PFSK-1 (cell line): ENCODE results near the gene RNF130.

Source experiments
- FOXP2 ChIP-seq: optimal IDR thresholded peaks from 2 replicates; pipeline ENCODE3; 2011; ENCODE audit warnings: borderline replicate concordance, control low read depth, inconsistent platforms; ENCODE audit not compliant: insufficient read depth; ENCODE audit errors: extremely low read length, extremely low read depth
- POLR2AphosphoS5 ChIP-seq: IDR thresholded peaks from 2 replicates; pipeline ENCODE4 v1.6.1; 2012; ENCODE audit warnings: low read depth, mild to moderate bottlenecking, control low read depth, low read length, moderate library complexity
- SIN3A ChIP-seq: IDR thresholded peaks from 2 replicates; pipeline ENCODE4 v1.6.1; 2012; ENCODE audit warnings: mild to moderate bottlenecking, low read length, moderate library complexity, borderline replicate concordance; ENCODE audit not compliant: insufficient read depth
- TAF1 ChIP-seq: IDR thresholded peaks from 2 replicates; pipeline ENCODE4 v1.6.1; 2012; ENCODE audit warnings: low read length, control low read depth, borderline replicate concordance; ENCODE audit not compliant: insufficient read depth
- TF ChIP-seq, protein P1 (sequence below), 2 experiments: IDR thresholded peaks; 2 replicates each; pipeline versions ENCODE4 v1.6.1 to v1.8.0; 2011 to 2012; ENCODE audit warnings: low read depth in 2 of 2, low read length in 2 of 2, control low read depth in 1 of 2, inconsistent platforms in 1 of 2, mild to moderate bottlenecking in 1 of 2, moderate library complexity in 1 of 2; ENCODE audit not compliant: insufficient read depth in 1 of 2

RNF130 gene

GRCh38 chr5:179974946-179975712 lies 96.4 kb downstream of the RNF130 start:
- TF ChIP-seq SIN3A (no peak), TAF1 (no peak), FOXP2 (no peak), POLR2AphosphoS5 (no peak)
- TF ChIP-seq, protein P1, sequence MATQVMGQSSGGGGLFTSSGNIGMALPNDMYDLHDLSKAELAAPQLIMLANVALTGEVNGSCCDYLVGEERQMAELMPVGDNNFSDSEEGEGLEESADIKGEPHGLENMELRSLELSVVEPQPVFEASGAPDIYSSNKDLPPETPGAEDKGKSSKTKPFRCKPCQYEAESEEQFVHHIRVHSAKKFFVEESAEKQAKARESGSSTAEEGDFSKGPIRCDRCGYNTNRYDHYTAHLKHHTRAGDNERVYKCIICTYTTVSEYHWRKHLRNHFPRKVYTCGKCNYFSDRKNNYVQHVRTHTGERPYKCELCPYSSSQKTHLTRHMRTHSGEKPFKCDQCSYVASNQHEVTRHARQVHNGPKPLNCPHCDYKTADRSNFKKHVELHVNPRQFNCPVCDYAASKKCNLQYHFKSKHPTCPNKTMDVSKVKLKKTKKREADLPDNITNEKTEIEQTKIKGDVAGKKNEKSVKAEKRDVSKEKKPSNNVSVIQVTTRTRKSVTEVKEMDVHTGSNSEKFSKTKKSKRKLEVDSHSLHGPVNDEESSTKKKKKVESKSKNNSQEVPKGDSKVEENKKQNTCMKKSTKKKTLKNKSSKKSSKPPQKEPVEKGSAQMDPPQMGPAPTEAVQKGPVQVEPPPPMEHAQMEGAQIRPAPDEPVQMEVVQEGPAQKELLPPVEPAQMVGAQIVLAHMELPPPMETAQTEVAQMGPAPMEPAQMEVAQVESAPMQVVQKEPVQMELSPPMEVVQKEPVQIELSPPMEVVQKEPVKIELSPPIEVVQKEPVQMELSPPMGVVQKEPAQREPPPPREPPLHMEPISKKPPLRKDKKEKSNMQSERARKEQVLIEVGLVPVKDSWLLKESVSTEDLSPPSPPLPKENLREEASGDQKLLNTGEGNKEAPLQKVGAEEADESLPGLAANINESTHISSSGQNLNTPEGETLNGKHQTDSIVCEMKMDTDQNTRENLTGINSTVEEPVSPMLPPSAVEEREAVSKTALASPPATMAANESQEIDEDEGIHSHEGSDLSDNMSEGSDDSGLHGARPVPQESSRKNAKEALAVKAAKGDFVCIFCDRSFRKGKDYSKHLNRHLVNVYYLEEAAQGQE (IDR thresholded peaks at IDR 0.05; ENCODE audit: insufficient read depth in 1 of 2, low read depth in 2 of 2, low read length in 2 of 2), result no peak

- no peak for TF ChIP-seq POLR2AphosphoS5
- TF ChIP-seq FOXP2, result no peak
- TF ChIP-seq, protein P1 (IDR thresholded peaks at IDR 0.05; ENCODE audit: insufficient read depth in 1 of 2, low read depth in 2 of 2, low read length in 2 of 2), result no peak
- no peak for TF ChIP-seq TAF1
- no peak for TF ChIP-seq SIN3A
Observed at GRCh38 chr5:179974246-179974945, 97.2 kb downstream of the RNF130 start.

DNA sequence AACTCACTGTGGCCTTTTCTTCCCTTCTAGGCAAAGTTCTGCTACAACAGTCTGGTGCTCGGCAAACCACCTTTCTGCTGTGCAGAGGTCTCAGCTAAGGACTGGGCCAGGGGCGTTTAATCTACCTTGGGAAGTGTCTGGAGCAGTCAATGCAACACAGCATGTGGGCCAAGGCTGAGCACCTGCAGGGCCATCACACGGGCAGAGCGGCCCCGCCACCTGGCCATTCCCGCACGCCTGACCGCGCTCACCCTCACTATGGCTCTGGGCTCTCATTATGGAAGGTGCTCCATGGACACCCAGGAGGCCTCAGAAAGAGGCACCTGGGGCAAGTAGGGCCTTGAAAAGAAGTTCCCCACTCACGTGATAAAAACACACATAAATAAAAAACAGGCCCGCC lies 98.2 kb downstream of the RNF130 start:
- no peak for TF ChIP-seq SIN3A

- TF ChIP-seq, protein P1 (IDR thresholded peaks at IDR 0.05; ENCODE audit: insufficient read depth in 1 of 2, low read depth in 2 of 2, low read length in 2 of 2), result no peak
Observed at GRCh38 chr5:179969110-179969509, 102.4 kb downstream of the RNF130 start.

DNA sequence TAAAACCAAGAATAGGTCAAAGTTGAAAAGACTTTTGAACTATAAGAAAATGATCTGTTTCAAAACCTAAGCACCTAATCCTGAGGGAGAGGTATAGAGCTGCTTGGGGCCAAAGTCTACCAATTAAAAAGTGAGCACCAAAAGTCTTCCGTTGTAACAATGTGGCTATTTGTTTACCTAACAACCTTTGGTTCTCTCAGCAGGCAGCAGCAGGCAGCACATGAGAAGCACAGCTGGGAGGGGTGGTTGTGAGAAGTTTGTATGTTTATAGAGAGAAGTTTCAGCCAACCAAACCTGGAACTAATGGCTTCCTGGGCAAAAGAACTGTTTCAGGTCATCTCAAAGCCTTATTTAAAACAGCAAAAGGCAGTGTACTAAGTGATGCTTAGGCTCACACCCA lies 104.1 kb downstream of the RNF130 start:
- no peak for TF ChIP-seq SIN3A
- TF ChIP-seq, protein P1 (IDR thresholded peaks at IDR 0.05; ENCODE audit: insufficient read depth in 1 of 2, low read depth in 2 of 2, low read length in 2 of 2), result no peak
- no peak for TF ChIP-seq POLR2AphosphoS5
- TF ChIP-seq TAF1, result no peak
- TF ChIP-seq FOXP2, result no peak
